GM12891 (cell line): ENCODE data around the gene PGBD5.

Experiments
- POLR2A ChIP-seq: IDR thresholded peaks from 2 replicates; pipeline ENCODE4 v1.6.1; 2011; ENCODE audit warnings: low read depth, low read length, control low read depth
- POLR2AphosphoS5 ChIP-seq: IDR thresholded peaks from 2 replicates; pipeline ENCODE4 v1.6.1; 2011; ENCODE audit warnings: low read depth, low read length, control low read depth
- POU2F2 ChIP-seq: IDR thresholded peaks from 2 replicates; pipeline ENCODE4 v1.6.1; 2011; ENCODE audit warnings: low read depth, mild to moderate bottlenecking, control low read depth, low read length, moderate library complexity

- no peak for TF ChIP-seq POLR2AphosphoS5
- TF ChIP-seq POLR2A, result no peak
- TF ChIP-seq POU2F2, result no peak
Measured at GRCh38 chr1:230276401-230276800, 149.7 kb downstream of the PGBD5 start.
